Liver (tissue), 3 donors: ENCODE data around the gene C11orf21.

ENCODE experiments used
- GABPA ChIP-seq, 2 donors: IDR thresholded peaks in 1 of 2; conservative IDR thresholded peaks in 1 of 2; 2 replicates each; pipeline ENCODE4 v1.6.1; 2016; ENCODE audit warnings: antibody characterized with exemption in 2 of 2, mild to moderate bottlenecking in 1 of 2, moderate library complexity in 1 of 2
- RAD21 ChIP-seq, 2 donors: IDR thresholded peaks; 2 replicates each; pipeline ENCODE4 v1.6.1; 2016; ENCODE audit warnings: antibody characterized with exemption in 2 of 2, mild to moderate bottlenecking in 2 of 2
- TAF1 ChIP-seq: conservative IDR thresholded peaks from 2 replicates; pipeline ENCODE4 v1.6.1; 2016; ENCODE audit warnings: antibody characterized with exemption, mild to moderate bottlenecking
- YY1 ChIP-seq: IDR thresholded peaks from 2 replicates; pipeline ENCODE4 v1.6.1; 2016; ENCODE audit warnings: antibody characterized with exemption, mild to moderate bottlenecking
- TF ChIP-seq, protein P1 (sequence below): IDR thresholded peaks from 2 replicates; pipeline ENCODE4 v1.6.1; 2016; ENCODE audit warnings: antibody characterized with exemption
- TF ChIP-seq, protein P2 (sequence below): fragments of 150-350 bp; IDR thresholded peaks from 2 replicates; pipeline ENCODE4 v1.5.1; 2017; ENCODE audit warnings: improper control_type of control experiment, low read depth, low read length; ENCODE audit not compliant: missing input control
- donor health status: healthy.
- donor health status: healthy.

DNA sequence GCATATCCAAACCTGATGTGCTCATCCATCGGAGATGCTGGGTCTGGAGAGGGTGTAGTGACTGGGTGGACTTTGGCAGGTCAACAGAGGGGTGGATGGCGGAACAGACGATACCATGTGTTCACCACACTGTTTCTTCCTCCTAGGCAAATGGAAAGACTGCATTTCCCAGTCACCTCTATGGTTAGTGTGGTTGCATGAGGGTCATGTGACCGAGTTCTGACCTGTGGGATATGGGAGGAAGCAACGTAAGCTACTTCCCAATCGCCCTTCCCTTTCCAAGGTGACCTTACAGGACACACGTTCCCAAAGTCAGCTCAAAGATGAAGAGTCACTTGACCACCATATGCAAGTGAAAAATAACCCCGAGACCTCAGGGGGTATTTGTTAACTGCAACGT is 27.8 kb upstream of the C11orf21 start:
- TF ChIP-seq, protein P1, sequence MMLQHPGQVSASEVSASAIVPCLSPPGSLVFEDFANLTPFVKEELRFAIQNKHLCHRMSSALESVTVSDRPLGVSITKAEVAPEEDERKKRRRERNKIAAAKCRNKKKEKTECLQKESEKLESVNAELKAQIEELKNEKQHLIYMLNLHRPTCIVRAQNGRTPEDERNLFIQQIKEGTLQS = no peak
- TF ChIP-seq, protein P2, sequence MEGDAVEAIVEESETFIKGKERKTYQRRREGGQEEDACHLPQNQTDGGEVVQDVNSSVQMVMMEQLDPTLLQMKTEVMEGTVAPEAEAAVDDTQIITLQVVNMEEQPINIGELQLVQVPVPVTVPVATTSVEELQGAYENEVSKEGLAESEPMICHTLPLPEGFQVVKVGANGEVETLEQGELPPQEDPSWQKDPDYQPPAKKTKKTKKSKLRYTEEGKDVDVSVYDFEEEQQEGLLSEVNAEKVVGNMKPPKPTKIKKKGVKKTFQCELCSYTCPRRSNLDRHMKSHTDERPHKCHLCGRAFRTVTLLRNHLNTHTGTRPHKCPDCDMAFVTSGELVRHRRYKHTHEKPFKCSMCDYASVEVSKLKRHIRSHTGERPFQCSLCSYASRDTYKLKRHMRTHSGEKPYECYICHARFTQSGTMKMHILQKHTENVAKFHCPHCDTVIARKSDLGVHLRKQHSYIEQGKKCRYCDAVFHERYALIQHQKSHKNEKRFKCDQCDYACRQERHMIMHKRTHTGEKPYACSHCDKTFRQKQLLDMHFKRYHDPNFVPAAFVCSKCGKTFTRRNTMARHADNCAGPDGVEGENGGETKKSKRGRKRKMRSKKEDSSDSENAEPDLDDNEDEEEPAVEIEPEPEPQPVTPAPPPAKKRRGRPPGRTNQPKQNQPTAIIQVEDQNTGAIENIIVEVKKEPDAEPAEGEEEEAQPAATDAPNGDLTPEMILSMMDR = no peak
- TF ChIP-seq GABPA (IDR thresholded peaks at IDR 0.05 in 1 of 2, conservative IDR thresholded peaks at IDR 0.05 in 1 of 2) (no peak), TAF1 (no peak), RAD21 (IDR thresholded peaks at IDR 0.05) (no peak), YY1 (no peak)
